Body of pancreas (tissue), 4 donors: ENCODE results near the gene FLCN.

Experiments
- CTCF ChIP-seq, 7 experiments: fragments of 450-650 bp in 4 of 7; fragments of 200-600 bp in 3 of 7; sonication (generic) in 3 of 7; IDR thresholded peaks; one replicate each; pipeline ENCODE4 v1.5.1; 2016 to 2019; ENCODE audit warnings: antibody characterized with exemption in 7 of 7
- POLR2A ChIP-seq, 3 donors: fragments of 450-650 bp; IDR thresholded peaks; one replicate each; pipeline ENCODE4 v1.6.1; 2016; ENCODE audit warnings: antibody characterized with exemption in 3 of 3, mild to moderate bottlenecking in 2 of 3

- no peak for TF ChIP-seq POLR2A (IDR thresholded peaks at IDR 0.05)
- no peak for TF ChIP-seq CTCF (IDR thresholded peaks at IDR 0.05)
Measured at GRCh38 chr17:17168401-17168800, 68.6 kb downstream of the FLCN start.
